GM12875 (cell line): ENCODE measurements around the gene KIF15.

ENCODE experiments used
- H3K4me3 ChIP-seq: one replicate; pipeline ENCODE4 v1.5.1; 2011; ENCODE audit warnings: low read depth, low read length, control low read depth
- CTCF ChIP-seq: IDR thresholded peaks from 2 replicates; pipeline ENCODE4 v1.5.1; 2011; ENCODE audit warnings: low read depth, mild to moderate bottlenecking, control low read depth, inconsistent platforms, low read length, moderate library complexity, borderline replicate concordance; ENCODE audit not compliant: insufficient read depth

The KIF15 gene

DNA sequence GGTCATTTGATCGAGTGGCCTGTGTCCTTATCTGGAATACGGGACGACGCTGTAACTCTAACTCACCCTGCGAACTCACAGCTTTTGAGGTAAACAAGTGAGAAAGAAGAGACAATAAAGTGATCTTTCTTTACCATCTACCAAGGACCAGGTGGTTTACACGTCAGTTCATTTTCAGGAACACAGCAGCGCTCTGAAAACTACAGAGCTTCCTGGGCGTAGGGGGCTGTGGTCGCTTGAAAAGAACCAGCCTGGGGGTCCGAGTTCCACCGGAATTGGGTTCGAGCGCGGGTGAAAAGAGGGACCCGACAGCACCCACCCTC is 532 bp upstream of the KIF15 start:
- TF ChIP-seq CTCF = no peak
- peak overlapping the region; percentile 70 for H3K4me3 ChIP-seq

GRCh38 chr3:44762170-44762677 is 630 bp downstream of the KIF15 start:
- TF ChIP-seq CTCF = no peak
- H3K4me3 ChIP-seq = peak overlapping the region; percentile 70

DNA sequence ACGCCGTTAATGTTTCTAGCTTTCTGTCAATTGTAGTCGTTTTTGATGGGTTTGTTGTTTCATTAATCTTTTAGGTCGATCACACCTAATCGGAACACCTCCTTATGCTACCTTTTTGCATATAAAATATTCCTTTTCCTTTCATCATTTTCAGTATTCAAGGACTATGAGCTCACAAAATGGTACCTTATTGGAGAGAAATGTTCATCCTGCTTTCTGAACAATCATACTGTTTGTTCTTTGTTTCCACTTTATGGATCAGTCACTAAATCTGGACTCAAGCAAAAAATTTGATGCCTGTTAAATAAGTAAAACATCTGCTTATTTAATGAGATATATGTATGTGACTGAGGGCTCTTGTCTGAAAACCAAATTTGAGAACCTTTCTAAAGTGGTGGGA is 1.1 kb downstream of the KIF15 start:
- no peak for TF ChIP-seq CTCF
- peak overlapping the region; percentile 70 for H3K4me3 ChIP-seq

DNA sequence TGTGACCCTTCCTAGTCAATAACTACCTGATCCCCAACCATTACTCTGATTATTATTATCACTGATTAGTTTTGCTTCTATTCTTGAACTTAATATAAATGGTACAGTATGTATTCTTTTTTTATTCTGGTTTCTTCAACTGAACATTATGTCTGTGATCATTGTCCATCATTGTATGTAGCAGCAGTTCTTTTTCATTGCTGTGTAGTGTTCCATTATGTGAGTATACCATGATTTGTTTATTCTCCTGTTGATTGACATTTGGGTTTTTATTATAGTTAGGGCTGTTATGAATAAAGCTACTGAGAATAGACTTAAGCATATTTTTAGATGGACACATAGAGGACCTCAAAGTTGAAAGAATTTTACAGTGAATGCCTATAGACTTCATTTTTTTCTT is 2.7 kb downstream of the KIF15 start:
- no peak for TF ChIP-seq CTCF
- no peak overlapping the region for H3K4me3 ChIP-seq

GRCh38 chr3:44771424-44772098 is 10.0 kb downstream of the KIF15 start:
- TF ChIP-seq CTCF = no peak
- no peak overlapping the region for H3K4me3 ChIP-seq

GRCh38 chr3:44772099-44772442 is 10.5 kb downstream of the KIF15 start:
- no peak for TF ChIP-seq CTCF
- H3K4me3 ChIP-seq = no peak overlapping the region

GRCh38 chr3:44782891-44783290 is 21.3 kb downstream of the KIF15 start:
- TF ChIP-seq CTCF = no peak
- H3K4me3 ChIP-seq = no peak overlapping the region
